K562 (cell line): ENCODE results near the gene CCDC85B. TPM values are rescaled to one million over a fixed set of nuclear protein-coding genes. Genes with fewer than 3 reads are reported as not detected.

ENCODE experiments used
- ATAC-seq: fragments of 200-7000 bp; cut with Tn5 transposase; 3 replicates; pipeline ENCODE4 v1.9.1; 2020; ENCODE audit warnings: moderate library complexity
- BruUV-seq: library from RNA; stranded (reverse); fragments of 400-500 nt; replicated peaks from 2 replicates; lab custom pipeline; 2021; lab: Mats Ljungman, UMichigan
- CTCF ChIA-PET: fragments of 300-600 bp; formaldehyde crosslinking; extraction: SDS; loops from one replicate; lab custom pipeline; 2021; ENCODE audit warnings: low intra/inter-chr PET ratio; lab: Yijun Ruan, JAX
- POLR2A ChIA-PET: fragments of 300-600, 350-650 bp; sonication (Branson Sonifier 250); formaldehyde crosslinking; extraction: SDS; loops from one replicate; lab custom pipeline; 2021; ENCODE audit warnings: antibody characterized with exemption, inconsistent platforms; lab: Yijun Ruan, JAX
- DNase-seq, 4 experiments: peaks; one replicate each; pipeline versions ENCODE4 v3.0.0 to v3.0.0-alpha.2; 2011 to 2018; ENCODE audit warnings: low spot score in 3 of 4, mixed read lengths in 3 of 4; ENCODE audit errors: extremely low read depth in 1 of 4
- FAIRE-seq: peaks from 2 replicates; lab custom pipeline; 2011; peaks lifted over from hg19 to GRCh38; lab: Jason Lieb, UNC
- H2AFZ ChIP-seq: 2 replicates; pipeline ENCODE4 v1.6.0; 2011; ENCODE audit warnings: low read depth, low read length, control low read depth, inconsistent platforms
- H3K27ac ChIP-seq: fragments of 200-600 bp; 3 replicates; pipeline ENCODE4 v1.8.0; 2011; ENCODE audit warnings: low read depth, mild to moderate bottlenecking, control low read depth, inconsistent platforms, low read length, moderate library complexity, mixed read lengths; ENCODE audit errors: extremely low read depth
- H3K27me3 ChIP-seq, 2 experiments: fragments of 300-600 bp in 1 of 2; 2 replicates in 1 of 2; 3 replicates in 1 of 2; pipeline versions ENCODE4 v1.6.0 to v1.8.0; 2011; ENCODE audit warnings: inconsistent platforms in 2 of 2, low read length in 2 of 2, mild to moderate bottlenecking in 1 of 2, mixed read lengths in 1 of 2, moderate library complexity in 1 of 2; ENCODE audit not compliant: control insufficient read depth in 2 of 2, insufficient read depth in 2 of 2
- H3K36me3 ChIP-seq: fragments of 300-600 bp; 3 replicates; pipeline ENCODE4 v1.8.0; 2011; ENCODE audit warnings: mild to moderate bottlenecking, low read length, inconsistent platforms; ENCODE audit not compliant: control insufficient read depth, insufficient read depth
- H3K4me1 ChIP-seq, 2 experiments: fragments of 200-600 bp in 1 of 2; replicated peaks in 1 of 2; 2 replicates in 1 of 2; 3 replicates in 1 of 2; pipeline versions ENCODE4 v1.5.1 to v1.8.0; 2011; ENCODE audit warnings: inconsistent platforms in 2 of 2, low read length in 2 of 2, mild to moderate bottlenecking in 1 of 2, mixed read lengths in 1 of 2, moderate library complexity in 1 of 2; ENCODE audit not compliant: control insufficient read depth in 2 of 2, insufficient read depth in 2 of 2
- H3K4me2 ChIP-seq: 2 replicates; pipeline ENCODE4 v1.6.1; 2011; ENCODE audit warnings: low read length, control low read depth, inconsistent platforms, mixed read lengths; ENCODE audit not compliant: insufficient read depth
- H3K4me3 ChIP-seq: fragments of 200-600 bp; sonication (generic), shearing (Covaris generic); 2 replicates; pipeline ENCODE4 v1.5.1; 2016; ENCODE audit warnings: control low read depth, inconsistent platforms
- H3K79me2 ChIP-seq: fragments of 200-600 bp; 3 replicates; pipeline ENCODE4 v1.8.0; 2011; ENCODE audit warnings: low read length, inconsistent platforms; ENCODE audit not compliant: control insufficient read depth, insufficient read depth
- H3K9ac ChIP-seq, 2 experiments: 2 replicates each; pipeline versions ENCODE4 v1.6.0 to v1.6.1; 2011; ENCODE audit warnings: low read depth in 2 of 2, low read length in 2 of 2, control low read depth in 1 of 2, inconsistent platforms in 1 of 2, mild to moderate bottlenecking in 1 of 2, mixed read lengths in 1 of 2; ENCODE audit not compliant: insufficient read depth in 1 of 2
- H3K9me1 ChIP-seq: one replicate; pipeline ENCODE4 v1.6.0; 2011; ENCODE audit warnings: inconsistent platforms, mild to moderate bottlenecking, low read length, moderate library complexity; ENCODE audit not compliant: control insufficient read depth, insufficient read depth
- H3K9me3 ChIP-seq: replicated peaks from 2 replicates; pipeline ENCODE4 v1.5.1; 2011; ENCODE audit warnings: low read depth, low read length, inconsistent platforms; ENCODE audit not compliant: control insufficient read depth, insufficient read depth
- H4K20me1 ChIP-seq: replicated peaks from 2 replicates; pipeline ENCODE4 v1.6.1; 2011; ENCODE audit warnings: low read length, inconsistent platforms, mixed read lengths; ENCODE audit not compliant: control insufficient read depth, insufficient read depth
- CBX1 ChIP-seq: sonication (generic); IDR thresholded peaks from 2 replicates; pipeline ENCODE4 v1.6.1; 2016; ENCODE audit warnings: antibody characterized with exemption, low read depth, mild to moderate bottlenecking
- CCNT2 ChIP-seq: IDR thresholded peaks from 2 replicates; pipeline ENCODE4 v1.6.1; 2011; ENCODE audit warnings: borderline replicate concordance, low read depth, mild to moderate bottlenecking, moderate library complexity, mixed read lengths, low read length; ENCODE audit not compliant: insufficient read length; ENCODE audit errors: extremely low read depth
- CHD2 ChIP-seq: IDR thresholded peaks from 2 replicates; pipeline ENCODE4 v1.6.1; 2011; ENCODE audit warnings: low read depth, low read length
- MBD2 ChIP-seq: sonication (generic); IDR thresholded peaks from 2 replicates; pipeline ENCODE4 v1.6.1; 2016; ENCODE audit warnings: low read depth, borderline replicate concordance
- NCOR1 ChIP-seq: fragments of 450-650 bp; IDR thresholded peaks from 2 replicates; pipeline ENCODE4 v1.6.1; 2016; ENCODE audit warnings: mild to moderate bottlenecking, moderate library complexity
- POLR2H ChIP-seq: IDR thresholded peaks from 2 replicates; pipeline ENCODE4 v1.6.1; 2016; ENCODE audit warnings: missing genetic modification characterization, low read depth, mild to moderate bottlenecking, control low read depth, missing compliant biosample characterization, moderate library complexity
- POLR3A ChIP-seq: IDR thresholded peaks from 2 replicates; pipeline ENCODE4 v1.6.1; 2011; ENCODE audit warnings: borderline replicate concordance, mild to moderate bottlenecking, moderate library complexity; ENCODE audit not compliant: insufficient read length, insufficient read depth; ENCODE audit errors: extremely low read depth
- RBBP5 ChIP-seq: fragments of 200-600 bp; sonication (generic); IDR thresholded peaks from 2 replicates; pipeline ENCODE4 v1.6.1; 2012; ENCODE audit warnings: borderline replicate concordance, mild to moderate bottlenecking, low read length, control low read depth, inconsistent platforms; ENCODE audit not compliant: insufficient read depth, poor library complexity, severe bottlenecking
- SMC3 ChIP-seq: conservative IDR thresholded peaks from 2 replicates; pipeline ENCODE4 v1.6.1; 2011; ENCODE audit warnings: low read depth, low read length, improper control_type of control experiment; ENCODE audit not compliant: insufficient read depth
- SNRNP70 ChIP-seq: fragments of 200-400 bp; formaldehyde crosslinking; optimal IDR thresholded peaks from 2 replicates; pipeline ENCODE3; 2017; ENCODE audit warnings: low read depth, low read length
- SOX6 ChIP-seq: fragments of 450-650 bp; IDR thresholded peaks from 2 replicates; pipeline ENCODE4 v1.6.1; 2014; ENCODE audit warnings: mild to moderate bottlenecking
- SP1 ChIP-seq: sonication (generic); formaldehyde crosslinking; IDR thresholded peaks from 2 replicates; pipeline ENCODE4 v1.8.1; 2022; ENCODE audit warnings: mild to moderate bottlenecking, missing genetic modification reagents
- TRIM24 ChIP-seq, 2 experiments: fragments of 450-650 bp; IDR thresholded peaks; 2 replicates each; pipeline ENCODE4 v1.6.1; 2016
- TRIM28 ChIP-seq: fragments of 450-650 bp; IDR thresholded peaks from 2 replicates; pipeline ENCODE4 v1.6.1; 2017
- WGBS: fragments of 100-300 bp; shearing (Covaris generic); methylation state at CpG from one replicate; pipeline ENCODE4 v1.1.6; 2016; ENCODE audit warnings: low coverage, mixed read lengths; ENCODE audit not compliant: insufficient coverage; ENCODE audit errors: missing lambda C conversion rate; 5-methylcytosine and 5-hydroxymethylcytosine counted together
- in situ Hi-C: fragments of 300-500 bp; cut with MboI; formaldehyde crosslinking; loops from 4 replicates; pipeline ENCODE4 v1.15.0; 2018; ENCODE audit warnings: inconsistent platforms, mixed read lengths
- intact Hi-C: fragments of 100-400 bp; cut with micrococcal nuclease; formaldehyde crosslinking; loops from 2 replicates; pipeline ENCODE4 v1.14.2; 2022
- polyA plus RNA-seq, 8 experiments: library from polyadenylated mRNA; depleted of rRNA in 4 of 8; stranded (reverse) in 5 of 8; unstranded in 3 of 8; fragments of >200 nt; fragmentation: Nextera tagmentation in 2 of 8; fragmentation: Illumina TruSeq in 1 of 8; extraction: Ambion mirVana in 2 of 8; extraction: Trizol in 1 of 8; gene quantifications; 2 replicates each; pipeline versions ENCODE4 v1.2.1 to v1.2.3, GENCODE V29; 2011 to 2014; ENCODE audit warnings: inconsistent platforms in 1 of 8, missing spikeins in 1 of 8
- total RNA-seq, 7 experiments: library from RNA; depleted of rRNA in 6 of 7; stranded (reverse); fragments of >200 nt in 6 of 7; fragmentation: Illumina TruSeq in 2 of 7; extraction: Trizol in 2 of 7; gene quantifications; 2 replicates each; pipeline versions ENCODE4 v1.2.1 to v1.2.3, GENCODE V29; 2011 to 2021; ENCODE audit warnings: low replicate concordance in 1 of 7
- TF ChIP-seq, protein P1 (sequence below): fragments of 450-650 bp; IDR thresholded peaks from 2 replicates; pipeline ENCODE4 v1.6.1; 2018; ENCODE audit not compliant: partially characterized antibody
- TF ChIP-seq, protein P2 (sequence below), 3 experiments: fragments of 200-800 bp in 1 of 3; fragments of 250-450 bp in 1 of 3; fragments of 450-650 bp in 1 of 3; sonication (Bioruptor Pico) in 1 of 3; sonication (Bioruptor generic) in 1 of 3; formaldehyde crosslinking in 1 of 3; IDR thresholded peaks; 2 replicates each; pipeline versions ENCODE4 v1.6.1 to v1.8.0; 2016 to 2022; ENCODE audit warnings: mild to moderate bottlenecking in 2 of 3, missing genetic modification characterization in 2 of 3, missing compliant biosample characterization in 1 of 3, moderate library complexity in 1 of 3

CCDC85B gene
- total and polyA plus RNA-seq, 9 of the 15 experiments (the other 6 are each of a cell fraction or from before 2014, with no cell fraction given): 0.14 to 138 (median 6.2) TPM

- ATAC-seq: no peak
- no peak overlapping the region for H2AFZ ChIP-seq
- H3K36me3 ChIP-seq: peaks cover 22% of the 10 kb centered on the region; the same call in 1 of the 3 replicates
- WGBS: 61% methylated on average over 3 of the region's 3 CpGs
- no peaks in the 10 kb centered on the region for H3K9me3 ChIP-seq
- ChIA-PET CTCF (no interaction called here), POLR2A (interaction anchor here (0.8 to 1.9 kb wide), 7 partner anchors 8 to 29 kb away, joined by 3 to 13 read pairs (median 4); partner anchors contain the start of gene FOSL1)
- peak; percentile 48 for FAIRE-seq
- no peaks in the 10 kb centered on the region for H3K9me1 ChIP-seq
- H3K27ac ChIP-seq: no peak overlapping the region
- intact Hi-C loops: no loop called here
- no peak overlapping the region for H3K4me3 ChIP-seq
- H3K4me1 ChIP-seq: peaks cover 13 to 41% of the 10 kb centered on the region in 2 experiments
- H3K27me3 ChIP-seq: no peaks in the 10 kb centered on the region
- H3K4me2 ChIP-seq: no peak overlapping the region
- 0 out of 4 replicates have a peak overlapping the region, but pooled peaks of 1 of the 2 experiments have one; percentile 20 for H3K9ac ChIP-seq
- in situ Hi-C loops: no loop called here
- no TSS peak for BruUV-seq
- no peaks in the 10 kb centered on the region for H4K20me1 ChIP-seq
- H3K79me2 ChIP-seq: peaks cover 23% of the 10 kb centered on the region
- DNase-seq: no peak
- TF ChIP-seq, protein P1, sequence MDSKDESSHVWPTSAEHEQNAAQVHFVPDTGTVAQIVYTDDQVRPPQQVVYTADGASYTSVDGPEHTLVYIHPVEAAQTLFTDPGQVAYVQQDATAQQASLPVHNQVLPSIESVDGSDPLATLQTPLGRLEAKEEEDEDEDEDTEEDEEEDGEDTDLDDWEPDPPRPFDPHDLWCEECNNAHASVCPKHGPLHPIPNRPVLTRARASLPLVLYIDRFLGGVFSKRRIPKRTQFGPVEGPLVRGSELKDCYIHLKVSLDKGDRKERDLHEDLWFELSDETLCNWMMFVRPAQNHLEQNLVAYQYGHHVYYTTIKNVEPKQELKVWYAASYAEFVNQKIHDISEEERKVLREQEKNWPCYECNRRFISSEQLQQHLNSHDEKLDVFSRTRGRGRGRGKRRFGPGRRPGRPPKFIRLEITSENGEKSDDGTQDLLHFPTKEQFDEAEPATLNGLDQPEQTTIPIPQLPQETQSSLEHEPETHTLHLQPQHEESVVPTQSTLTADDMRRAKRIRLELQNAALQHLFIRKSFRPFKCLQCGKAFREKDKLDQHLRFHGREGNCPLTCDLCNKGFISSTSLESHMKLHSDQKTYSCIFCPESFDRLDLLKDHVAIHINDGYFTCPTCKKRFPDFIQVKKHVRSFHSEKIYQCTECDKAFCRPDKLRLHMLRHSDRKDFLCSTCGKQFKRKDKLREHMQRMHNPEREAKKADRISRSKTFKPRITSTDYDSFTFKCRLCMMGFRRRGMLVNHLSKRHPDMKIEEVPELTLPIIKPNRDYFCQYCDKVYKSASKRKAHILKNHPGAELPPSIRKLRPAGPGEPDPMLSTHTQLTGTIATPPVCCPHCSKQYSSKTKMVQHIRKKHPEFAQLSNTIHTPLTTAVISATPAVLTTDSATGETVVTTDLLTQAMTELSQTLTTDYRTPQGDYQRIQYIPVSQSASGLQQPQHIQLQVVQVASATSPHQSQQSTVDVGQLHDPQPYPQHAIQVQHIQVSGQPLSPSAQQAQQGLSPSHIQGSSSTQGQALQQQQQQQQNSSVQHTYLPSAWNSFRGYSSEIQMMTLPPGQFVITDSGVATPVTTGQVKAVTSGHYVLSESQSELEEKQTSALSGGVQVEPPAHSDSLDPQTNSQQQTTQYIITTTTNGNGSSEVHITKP: no peak
- TF ChIP-seq TRIM28 (no peak), SOX6 (no peak), SMC3 (no peak), CCNT2 (no peak), POLR3A (no peak), SNRNP70 (no peak), NCOR1 (no peak), POLR2H (tag) (no peak), RBBP5 (no peak), TRIM24 (IDR thresholded peaks at IDR 0.05) (no peak), CHD2 (no peak), SP1 (CRISPR knock-in tag) (no peak), MBD2 (no peak), CBX1 (no peak)
- TF ChIP-seq, protein P2, sequence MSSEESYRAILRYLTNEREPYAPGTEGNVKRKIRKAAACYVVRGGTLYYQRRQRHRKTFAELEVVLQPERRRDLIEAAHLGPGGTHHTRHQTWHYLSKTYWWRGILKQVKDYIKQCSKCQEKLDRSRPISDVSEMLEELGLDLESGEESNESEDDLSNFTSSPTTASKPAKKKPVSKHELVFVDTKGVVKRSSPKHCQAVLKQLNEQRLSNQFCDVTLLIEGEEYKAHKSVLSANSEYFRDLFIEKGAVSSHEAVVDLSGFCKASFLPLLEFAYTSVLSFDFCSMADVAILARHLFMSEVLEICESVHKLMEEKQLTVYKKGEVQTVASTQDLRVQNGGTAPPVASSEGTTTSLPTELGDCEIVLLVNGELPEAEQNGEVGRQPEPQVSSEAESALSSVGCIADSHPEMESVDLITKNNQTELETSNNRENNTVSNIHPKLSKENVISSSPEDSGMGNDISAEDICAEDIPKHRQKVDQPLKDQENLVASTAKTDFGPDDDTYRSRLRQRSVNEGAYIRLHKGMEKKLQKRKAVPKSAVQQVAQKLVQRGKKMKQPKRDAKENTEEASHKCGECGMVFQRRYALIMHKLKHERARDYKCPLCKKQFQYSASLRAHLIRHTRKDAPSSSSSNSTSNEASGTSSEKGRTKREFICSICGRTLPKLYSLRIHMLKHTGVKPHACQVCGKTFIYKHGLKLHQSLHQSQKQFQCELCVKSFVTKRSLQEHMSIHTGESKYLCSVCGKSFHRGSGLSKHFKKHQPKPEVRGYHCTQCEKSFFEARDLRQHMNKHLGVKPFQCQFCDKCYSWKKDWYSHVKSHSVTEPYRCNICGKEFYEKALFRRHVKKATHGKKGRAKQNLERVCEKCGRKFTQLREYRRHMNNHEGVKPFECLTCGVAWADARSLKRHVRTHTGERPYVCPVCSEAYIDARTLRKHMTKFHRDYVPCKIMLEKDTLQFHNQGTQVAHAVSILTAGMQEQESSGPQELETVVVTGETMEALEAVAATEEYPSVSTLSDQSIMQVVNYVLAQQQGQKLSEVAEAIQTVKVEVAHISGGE (CRISPR knock-in tag; IDR thresholded peaks at IDR 0.05): no peak
Observed at GRCh38 chr11:65922565-65922964, 32.1 kb downstream of the CCDC85B start.
